Activated CD8-positive, alpha-beta memory T cell treated with anti-CD3 and anti-CD28 coated beads for 1 hour (primary cell): ENCODE results near the gene SLC16A1.
"Not testable (repeated sequence)": the region's sequence is repeated elsewhere in the genome, so short reads cannot be mapped to it uniquely, and the experiment has no call there.

Experiments
- DNase-seq, 2 donors: peaks; one replicate each; pipeline ENCODE4 v3.0.0-alpha.2; 2020; ENCODE audit warnings: low read depth in 1 of 2; ENCODE audit errors: extremely low read depth in 1 of 2

The SLC16A1 gene

GRCh38 chr1:112888630-112889029 is 67.4 kb downstream of the SLC16A1 start:
- no peak for DNase-seq

GRCh38 chr1:112887599-112888283 is 68.3 kb downstream of the SLC16A1 start:
- no peak for DNase-seq

- not testable (repeated sequence) for DNase-seq
Measured at GRCh38 chr1:112884996-112885395, 71.0 kb downstream of the SLC16A1 start.

GRCh38 chr1:112882271-112882744 is 73.7 kb downstream of the SLC16A1 start:
- DNase-seq: no peak

GRCh38 chr1:112881742-112882127 is 74.3 kb downstream of the SLC16A1 start:
- no peak for DNase-seq

- no peak for DNase-seq
Measured at GRCh38 chr1:112879834-112880233, 76.2 kb downstream of the SLC16A1 start.

GRCh38 chr1:112878321-112878720 is 77.7 kb downstream of the SLC16A1 start:
- DNase-seq: no peak

GRCh38 chr1:112877750-112878149 is 78.2 kb downstream of the SLC16A1 start:
- DNase-seq: no peak

GRCh38 chr1:112876315-112876714 is 79.7 kb downstream of the SLC16A1 start:
- DNase-seq: no peak

- no peak for DNase-seq
Measured at GRCh38 chr1:112872551-112872962, 83.4 kb downstream of the SLC16A1 start.

- DNase-seq: no peak
Measured at GRCh38 chr1:112870887-112871646, 84.9 kb downstream of the SLC16A1 start.

GRCh38 chr1:112869895-112870294 is 86.1 kb downstream of the SLC16A1 start:
- DNase-seq: no peak

- no peak for DNase-seq
Measured at GRCh38 chr1:112868191-112868590, 87.8 kb downstream of the SLC16A1 start.

- DNase-seq: no peak
Measured at GRCh38 chr1:112866981-112867380, 89.0 kb downstream of the SLC16A1 start.

GRCh38 chr1:112866151-112866550 is 89.8 kb downstream of the SLC16A1 start:
- DNase-seq: no peak

GRCh38 chr1:112862753-112863426 is 93.1 kb downstream of the SLC16A1 start:
- DNase-seq: no peak
